Right lobe of liver (tissue), 6 donors: ENCODE data around the gene MS4A6E. TPM values are rescaled to one million over a fixed set of nuclear protein-coding genes. Genes with fewer than 3 reads are reported as not detected.

Experiments
- ATAC-seq, 4 donors: fragments of 200-7000 bp; cut with Tn5 transposase; one replicate each; pipeline ENCODE4 v1.9.1; 2020; ENCODE audit warnings: mild to moderate bottlenecking in 4 of 4, moderate library complexity in 4 of 4
- DNase-seq, 3 donors: peaks; one replicate each; pipeline ENCODE4 v3.0.0-alpha.2; 2020
- H3K27ac ChIP-seq, 3 donors: fragments of 200-600 bp; one replicate each; pipeline ENCODE4 v1.8.0; 2022
- H3K27me3 ChIP-seq, 2 donors: fragments of 200-600 bp; one replicate each; pipeline ENCODE4 v1.8.0; 2022
- H3K36me3 ChIP-seq, 4 donors: fragments of 200-600 bp; sonication (generic) in 1 of 4; one replicate each; pipeline versions ENCODE4 v1.5.1 to v1.8.0; 2017 to 2022; ENCODE audit warnings: control low read depth in 1 of 4
- H3K4me1 ChIP-seq, 4 donors: fragments of 200-600 bp; sonication (generic) in 1 of 4; one replicate each; pipeline versions ENCODE4 v1.5.1 to v1.8.0; 2017 to 2022; ENCODE audit warnings: control low read depth in 1 of 4
- H3K4me3 ChIP-seq, 3 donors: fragments of 200-600 bp; one replicate each; pipeline ENCODE4 v1.8.0; 2022
- H3K9me3 ChIP-seq, 4 donors: fragments of 200-600 bp; sonication (generic) in 1 of 4; one replicate each; pipeline versions ENCODE4 v1.5.1 to v1.8.0; 2017 to 2022; ENCODE audit warnings: control low read depth in 1 of 4
- CTCF ChIP-seq, 4 donors: fragments of 200-600 bp in 3 of 4; fragments of 450-650 bp in 1 of 4; IDR thresholded peaks; one replicate each; pipeline versions ENCODE4 v1.5.1 to v1.8.0; 2016 to 2022; ENCODE audit warnings: antibody characterized with exemption in 4 of 4, mild to moderate bottlenecking in 2 of 4
- POLR2A ChIP-seq: fragments of 450-650 bp; IDR thresholded peaks from one replicate; pipeline ENCODE4 v1.6.1; 2017; ENCODE audit warnings: antibody characterized with exemption, mild to moderate bottlenecking
- WGBS: methylation state at CpG from one replicate; pipeline ENCODE4 v1.1.6; 2018; ENCODE audit warnings: low coverage, low lambda C conversion rate; ENCODE audit not compliant: insufficient coverage; ENCODE audit errors: missing lambda C conversion rate; 5-methylcytosine and 5-hydroxymethylcytosine counted together
- intact Hi-C, 2 donors: fragments of 100-400 bp; cut with DNase I; formaldehyde crosslinking; loops; one replicate each; pipeline versions ENCODE4 v1.11.2 to v1.14.1; 2022
- total RNA-seq, 6 experiments: library from RNA; depleted of rRNA in 2 of 6; stranded (reverse); fragments of >200 nt in 2 of 6; fragmentation: NEBNext Ultra II Directional in 3 of 6; extraction: Animal tissue kit (Norgen Biotek cat#: 25700) in 3 of 6; gene quantifications; one replicate each; pipeline versions ENCODE4 v1.1.0 to v1.2.4, GENCODE V29; 2016 to 2023
- donor health status: DM: no; HTN: yes; CAD: no.
- donor health status: DM: no; HTN: no; CAD: no.
- donor health status: DM: no; HTN: no; CAD: no.
- donor health status: DM: no; HTN: yes; CAD: no.
- donor health status: DM: no; HTN: yes; CAD: no.

MS4A6E gene
- total RNA-seq, 6 experiments from 2014 or later: not detected

- H3K9me3 ChIP-seq: no peaks in the 10 kb centered on the region
- DNase-seq (no peak), ATAC-seq (peak; percentile 12 to 53 (median 27))
- intact Hi-C loops: no loop called here
- no peak for TF ChIP-seq CTCF (IDR thresholded peaks at IDR 0.05)
- no peak for TF ChIP-seq POLR2A
- no peaks in the 10 kb centered on the region for H3K4me1 ChIP-seq
- H3K27ac ChIP-seq: peak overlapping the region in 1 of 3 donors; percentile 16
- 19% methylated on average over 3 of the region's 3 CpGs for WGBS
- no peak overlapping the region for H3K4me3 ChIP-seq
- H3K36me3 ChIP-seq: no peaks in the 10 kb centered on the region
- no peaks in the 10 kb centered on the region for H3K27me3 ChIP-seq
These were observed 5.8 kb downstream of the MS4A6E start for GRCh38 chr11:60332846-60333245.

- Histone ChIP-seq H3K4me3 (no peak overlapping the region), H3K27me3 (no peaks in the 10 kb centered on the region), H3K36me3 (no peaks in the 10 kb centered on the region), H3K27ac (no peak overlapping the region), H3K4me1 (no peaks in the 10 kb centered on the region), H3K9me3 (no peaks in the 10 kb centered on the region)
- ATAC-seq: peak; percentile 85 to 90 (median 88)
- DNase-seq: peak in 2 of 3 donors; percentile 30 to 64
- TF ChIP-seq POLR2A (no peak), CTCF (IDR thresholded peaks at IDR 0.05) (peak; percentile 60 to 73 (median 70))
- WGBS: 25% methylated on average over 1 of the region's 2 CpGs
- intact Hi-C loops: no loop called here
These were observed 7.1 kb downstream of the MS4A6E start for GRCh38 chr11:60334005-60334620.

- Histone ChIP-seq H3K36me3 (no peaks in the 10 kb centered on the region), H3K4me3 (no peak overlapping the region), H3K27me3 (no peaks in the 10 kb centered on the region), H3K9me3 (no peaks in the 10 kb centered on the region), H3K27ac (no peak overlapping the region), H3K4me1 (no peaks in the 10 kb centered on the region)
- WGBS: 92% methylated on average over 5 of the region's 7 CpGs
- peak in 3 of 4 donors; percentile 44 to 61 (median 57) for ATAC-seq
- intact Hi-C loops: no loop called here
- DNase-seq: no peak
- TF ChIP-seq CTCF (IDR thresholded peaks at IDR 0.05) (no peak), POLR2A (no peak)
These were observed 9.8 kb downstream of the MS4A6E start for GRCh38 chr11:60336767-60337391.

- ATAC-seq: no peak
- no peak for DNase-seq
- TF ChIP-seq CTCF (IDR thresholded peaks at IDR 0.05) (no peak), POLR2A (no peak)
- no peaks in the 10 kb centered on the region for H3K27me3 ChIP-seq
- H3K4me1 ChIP-seq: no peaks in the 10 kb centered on the region
- H3K9me3 ChIP-seq: no peaks in the 10 kb centered on the region
- H3K27ac ChIP-seq: no peak overlapping the region
- WGBS: 18% methylated on average over 2 of the region's 2 CpGs
- no peaks in the 10 kb centered on the region for H3K36me3 ChIP-seq
- intact Hi-C loops: no loop called here
- no peak overlapping the region for H3K4me3 ChIP-seq
These were observed 11.0 kb downstream of the MS4A6E start for GRCh38 chr11:60338053-60338452.
